Measurements from ENCODE around the gene A4GALT. TPM values are rescaled to one million over a fixed set of nuclear protein-coding genes. Genes with fewer than 3 reads are reported as not detected.

Gene A4GALT
- total RNA-seq, 1 experiment from 2014 or later: 3.4 TPM

DNA sequence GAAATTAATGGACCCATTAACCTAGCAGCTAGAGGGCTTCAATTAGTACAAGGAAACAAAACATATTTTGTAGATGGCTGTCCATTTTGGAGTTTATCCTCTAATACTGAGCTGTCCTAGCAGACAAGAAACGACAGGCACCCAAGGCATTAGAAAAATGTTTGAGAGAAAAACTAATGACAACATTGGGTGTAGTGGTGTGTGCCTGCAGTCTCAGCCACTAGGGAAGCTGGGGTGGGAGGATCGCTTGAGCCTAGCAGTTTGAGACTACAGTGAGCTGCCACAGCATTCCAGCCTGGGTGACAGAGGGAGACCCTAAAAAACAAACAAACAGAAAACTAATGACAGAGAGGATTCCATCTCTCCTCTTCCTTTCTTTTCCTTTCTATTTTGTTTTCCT is 1.5 kb downstream of the A4GALT start:
- no peak overlapping the region for H4K91ac ChIP-seq (ENCODE audit: insufficient read length, low read depth, low read length)
- Mint-ChIP-seq H3K9me3 (peaks cover 0 to 5% of the 10 kb centered on the region in 2 experiments; a peak in 1 of 5 replicates), H3K4me3 (peak overlapping the region; percentile 70 to 88), H3K36me3 (ENCODE audit: insufficient read depth in 1 of 3, low read depth in 3 of 3) (peaks cover 0 to 2% (median 0%) of the 10 kb centered on the region in 3 experiments; a peak in 2 of 7 replicates), H3K27ac (no peak overlapping the region), H3K4me1 (peaks cover 32 to 43% of the 10 kb centered on the region in 2 experiments), H3K27me3 (ENCODE audit: low read depth) (peaks cover 62% of the 10 kb centered on the region)
- no peak overlapping the region for H2AFZ ChIP-seq (ENCODE audit: low read length)
- H3K4ac ChIP-seq (ENCODE audit: low read depth, low read length): no peak overlapping the region
- H3K23me2 ChIP-seq (ENCODE audit: insufficient read length, low read depth, low read length, poor library complexity, severe bottlenecking): peaks cover 14% of the 10 kb centered on the region
- H2BK120ac ChIP-seq (ENCODE audit: low read depth, low read length, poor library complexity, severe bottlenecking): no peak overlapping the region
- H4K20me1 ChIP-seq (ENCODE audit: control insufficient read depth, insufficient read depth, insufficient read length): no peaks in the 10 kb centered on the region
- H4K8ac ChIP-seq (replicated peaks; ENCODE audit: insufficient read length, low read depth, low read length): no peak overlapping the region
- no peak for DNase-seq
- no peaks in the 10 kb centered on the region for H3K79me1 ChIP-seq (ENCODE audit: insufficient read depth, low read depth, low read length, poor library complexity, severe bottlenecking)
- no peaks in the 10 kb centered on the region for H3K79me2 ChIP-seq (ENCODE audit: insufficient read depth, low read length)
- no peak overlapping the region for H2BK5ac ChIP-seq (ENCODE audit: insufficient read length, low read length)
- H2BK15ac ChIP-seq (ENCODE audit: low read depth, low read length): no peak overlapping the region
- no peak overlapping the region for H2BK20ac ChIP-seq (ENCODE audit: low read depth, low read length, poor library complexity, severe bottlenecking)
- no peak overlapping the region for H4K5ac ChIP-seq (ENCODE audit: insufficient read length, low read depth, low read length)
- no peak overlapping the region for H3K18ac ChIP-seq (ENCODE audit: insufficient read length, low read depth, low read length)
- H3K56ac ChIP-seq (ENCODE audit: insufficient read length, low read depth, low read length): no peak overlapping the region
- no peak overlapping the region for H3K9ac ChIP-seq (ENCODE audit: extremely low read depth, insufficient read length, low read length)
- no peak overlapping the region for H3K14ac ChIP-seq (ENCODE audit: insufficient read depth, low read length)
- no peak overlapping the region for H3K27ac ChIP-seq (ENCODE audit: insufficient read length, low read depth, low read length)
- WGBS (ENCODE audit: extremely low coverage, insufficient read length, low lambda C conversion rate): no CpG with 5 or more reads among the region's 2 CpGs
- TF ChIP-seq, protein P1, sequence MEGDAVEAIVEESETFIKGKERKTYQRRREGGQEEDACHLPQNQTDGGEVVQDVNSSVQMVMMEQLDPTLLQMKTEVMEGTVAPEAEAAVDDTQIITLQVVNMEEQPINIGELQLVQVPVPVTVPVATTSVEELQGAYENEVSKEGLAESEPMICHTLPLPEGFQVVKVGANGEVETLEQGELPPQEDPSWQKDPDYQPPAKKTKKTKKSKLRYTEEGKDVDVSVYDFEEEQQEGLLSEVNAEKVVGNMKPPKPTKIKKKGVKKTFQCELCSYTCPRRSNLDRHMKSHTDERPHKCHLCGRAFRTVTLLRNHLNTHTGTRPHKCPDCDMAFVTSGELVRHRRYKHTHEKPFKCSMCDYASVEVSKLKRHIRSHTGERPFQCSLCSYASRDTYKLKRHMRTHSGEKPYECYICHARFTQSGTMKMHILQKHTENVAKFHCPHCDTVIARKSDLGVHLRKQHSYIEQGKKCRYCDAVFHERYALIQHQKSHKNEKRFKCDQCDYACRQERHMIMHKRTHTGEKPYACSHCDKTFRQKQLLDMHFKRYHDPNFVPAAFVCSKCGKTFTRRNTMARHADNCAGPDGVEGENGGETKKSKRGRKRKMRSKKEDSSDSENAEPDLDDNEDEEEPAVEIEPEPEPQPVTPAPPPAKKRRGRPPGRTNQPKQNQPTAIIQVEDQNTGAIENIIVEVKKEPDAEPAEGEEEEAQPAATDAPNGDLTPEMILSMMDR (conservative IDR thresholded peaks at IDR 0.05): no peak
- H2BK12ac ChIP-seq (ENCODE audit: insufficient read length, low read depth, low read length): no peak overlapping the region
- H3K23ac ChIP-seq (ENCODE audit: insufficient read length, low read depth, low read length): no peak overlapping the region
- H3K4me1 ChIP-seq (ENCODE audit: insufficient read depth, low read length): peaks cover 8% of the 10 kb centered on the region; the same call in 1 of the 2 replicates
- H3K27me3 ChIP-seq (ENCODE audit: insufficient read depth, low read length): no peaks in the 10 kb centered on the region; the same call in 1 of the 2 replicates
- H3T11ph ChIP-seq (ENCODE audit: low read length): no peak overlapping the region
- H2AK5ac ChIP-seq (ENCODE audit: insufficient read length, low read length): no peak overlapping the region
- H3K9me3 ChIP-seq (ENCODE audit: control insufficient read depth, low read depth, low read length): no peaks in the 10 kb centered on the region
- H3K4me2 ChIP-seq (ENCODE audit: insufficient read depth, insufficient read length, low read length): peak overlapping the region; percentile 88
